ENCODE measurements around the gene AK4. TPM values are rescaled to one million over a fixed set of nuclear protein-coding genes. Genes with fewer than 3 reads are reported as not detected.

AK4 gene
- total and polyA plus RNA-seq, 2 donors = 5.9 to 11.5 TPM

DNA sequence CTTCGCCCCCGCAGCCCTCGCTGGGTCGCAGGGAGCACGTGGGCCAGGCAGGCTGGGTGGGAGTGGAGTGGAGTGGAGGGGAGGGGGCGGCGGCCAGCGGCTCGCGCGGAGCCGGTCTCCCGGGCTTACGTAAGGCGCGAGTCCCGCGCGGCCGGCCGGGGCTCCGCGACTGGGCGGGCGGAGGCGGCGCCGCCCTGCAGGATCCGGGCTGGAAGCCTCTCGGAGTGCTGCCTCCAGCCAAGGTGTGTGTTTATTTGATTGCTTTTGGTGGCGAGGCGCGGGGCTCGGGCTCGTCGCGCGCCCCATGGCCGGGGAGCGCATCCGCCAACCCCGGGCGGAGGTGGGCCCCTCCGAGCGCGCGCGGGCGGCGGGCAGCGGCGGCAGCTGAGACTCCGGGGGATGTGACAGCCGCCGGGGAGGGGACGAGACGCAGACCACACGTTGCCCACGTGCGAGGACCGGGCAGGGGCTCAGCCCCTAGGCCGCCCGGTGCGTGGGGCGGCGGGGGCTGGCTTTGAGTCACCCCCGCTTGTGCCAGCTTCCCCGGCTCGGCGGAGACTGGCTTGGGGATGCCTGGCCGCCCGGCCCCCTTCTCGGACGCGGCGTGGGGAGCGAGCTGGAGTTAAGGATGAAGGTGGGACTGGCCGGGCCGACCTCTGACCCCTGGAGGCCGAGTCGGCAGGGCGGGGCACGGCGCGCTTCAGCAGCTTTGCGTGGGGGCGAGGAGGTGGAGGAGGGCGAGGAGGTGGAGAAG is 402 bp upstream of the AK4 start:
- Histone ChIP-seq H3K4me3 (ENCODE audit: low read length in 2 of 2) (peak overlapping the region; percentile 37 to 52), H3K27ac (ENCODE audit: low read depth in 1 of 2, low read length in 1 of 2) (peak overlapping the region in 1 of 2 donors; percentile 40), H3K4me1 (ENCODE audit: control insufficient read depth in 2 of 2, insufficient read depth in 2 of 2, low read length in 2 of 2) (peaks cover 7 to 11% of the 10 kb centered on the region in 2 donors), H3K36me3 (ENCODE audit: control insufficient read depth in 2 of 2, insufficient read depth in 2 of 2, low read length in 1 of 2) (no peaks in the 10 kb centered on the region), H3K27me3 (ENCODE audit: control insufficient read depth in 2 of 2, insufficient read depth in 1 of 2, low read length in 1 of 2) (peaks cover 35 to 61% of the 10 kb centered on the region in 2 donors), H3K9me3 (ENCODE audit: control insufficient read depth in 2 of 2, insufficient read depth in 1 of 2, low read length in 1 of 2) (no peaks in the 10 kb centered on the region)
- under 1% methylated on average over 88 of the region's 88 CpGs for WGBS
- peak in 3 of 9 donors; percentile 8 to 31 (median 9) for DNase-seq (ENCODE audit: low read depth in 6 of 9, low spot score in 9 of 9)

DNA sequence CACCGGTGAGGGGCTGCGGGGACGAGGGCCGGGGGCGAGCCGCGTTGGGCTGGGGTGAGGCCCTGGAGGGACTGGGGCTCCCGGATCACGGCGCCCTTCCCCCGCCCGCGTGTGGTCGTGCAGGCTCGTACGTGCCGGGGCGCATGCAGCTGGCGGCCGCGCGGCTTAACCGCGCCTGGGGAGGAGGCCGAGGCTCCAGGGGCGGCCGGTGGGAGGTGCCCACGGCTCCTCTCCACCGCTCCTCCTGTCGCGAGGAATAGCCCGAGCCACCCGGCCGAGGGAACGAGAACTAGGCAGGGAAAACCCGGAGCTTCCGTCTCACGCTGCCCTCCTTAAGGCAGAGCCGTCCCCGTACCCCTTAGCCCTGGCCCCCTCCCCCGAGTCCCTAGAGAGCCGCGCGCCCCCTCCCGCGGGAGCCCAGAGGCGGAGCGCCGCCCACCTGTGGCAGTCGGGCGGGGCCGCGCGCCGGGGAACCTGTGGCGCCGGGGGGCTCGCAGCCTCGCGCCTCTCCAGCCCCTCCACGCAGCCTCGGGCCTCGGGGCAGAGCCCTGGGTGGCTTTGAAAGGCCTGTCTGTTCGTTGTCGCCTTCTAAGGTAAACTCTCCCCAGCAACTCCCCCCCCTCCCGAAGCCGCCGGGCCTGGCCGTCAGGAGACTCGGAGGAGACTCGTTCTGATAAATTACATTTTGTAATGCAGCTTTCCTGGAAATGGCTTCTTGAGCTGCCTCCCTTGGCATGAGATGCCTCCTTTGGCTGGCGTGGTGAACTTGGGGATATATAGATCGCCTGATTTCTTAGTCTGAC is 746 bp downstream of the AK4 start:
- Histone ChIP-seq H3K9me3 (ENCODE audit: control insufficient read depth in 2 of 2, insufficient read depth in 1 of 2, low read length in 1 of 2) (no peaks in the 10 kb centered on the region), H3K27me3 (ENCODE audit: control insufficient read depth in 2 of 2, insufficient read depth in 1 of 2, low read length in 1 of 2) (peaks cover 35 to 61% of the 10 kb centered on the region in 2 donors), H3K4me3 (ENCODE audit: low read length in 2 of 2) (peak overlapping the region; percentile 29 to 51), H3K4me1 (ENCODE audit: control insufficient read depth in 2 of 2, insufficient read depth in 2 of 2, low read length in 2 of 2) (peaks cover 7 to 11% of the 10 kb centered on the region in 2 donors), H3K27ac (ENCODE audit: low read depth in 1 of 2, low read length in 1 of 2) (peak overlapping the region in 1 of 2 donors; percentile 33), H3K36me3 (ENCODE audit: control insufficient read depth in 2 of 2, insufficient read depth in 2 of 2, low read length in 1 of 2) (no peaks in the 10 kb centered on the region)
- DNase-seq (ENCODE audit: low read depth in 6 of 9, low spot score in 9 of 9) = peak in 3 of 9 donors; percentile 5 to 45 (median 12)
- WGBS = under 1% methylated on average over 73 of the region's 73 CpGs

DNA sequence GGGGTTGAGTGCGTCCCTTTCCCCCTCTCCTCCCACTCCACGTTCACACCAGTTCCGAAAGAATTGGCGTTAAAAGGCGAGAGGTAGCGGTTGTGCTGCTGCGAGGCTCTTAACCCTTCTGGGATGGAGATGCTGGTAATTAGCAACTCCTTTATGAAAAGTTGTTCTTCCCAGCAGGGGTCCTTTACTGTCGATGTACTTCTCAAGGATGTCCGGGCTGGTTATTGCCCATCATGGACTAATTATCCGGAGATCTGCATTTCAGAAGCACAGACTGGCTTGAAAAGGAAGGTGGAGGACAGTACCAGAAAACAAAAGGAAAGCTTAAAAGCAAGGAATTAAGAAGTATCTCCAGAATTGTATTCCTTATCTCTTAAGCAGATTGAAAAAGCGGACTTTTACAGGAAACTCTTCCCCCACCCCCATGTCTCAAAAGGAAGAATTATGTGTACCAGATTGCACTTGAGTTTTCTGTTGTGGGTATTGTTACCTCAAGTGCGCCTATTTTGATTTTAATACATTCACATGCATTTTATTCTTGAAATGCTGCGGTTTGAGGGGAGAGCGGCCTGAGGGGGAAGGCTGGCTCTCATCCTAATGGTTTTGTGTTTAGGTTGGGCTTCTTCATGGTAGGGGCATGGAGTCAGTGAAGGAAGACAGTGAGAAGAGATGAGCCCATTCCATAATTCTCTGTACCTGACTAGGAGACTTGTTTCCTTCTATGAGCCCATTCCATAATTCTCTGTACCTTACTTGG is 1.5 kb downstream of the AK4 start:
- H3K27me3 ChIP-seq (ENCODE audit: control insufficient read depth in 2 of 2, insufficient read depth in 1 of 2, low read length in 1 of 2) = peaks cover 35 to 61% of the 10 kb centered on the region in 2 donors
- peak in 1 of 9 donors; percentile 5 for DNase-seq (ENCODE audit: low read depth in 6 of 9, low spot score in 9 of 9)
- peak overlapping the region in 1 of 2 donors; percentile 33 for H3K27ac ChIP-seq (ENCODE audit: low read depth in 1 of 2, low read length in 1 of 2)
- H3K4me3 ChIP-seq (ENCODE audit: low read length in 2 of 2) = peak overlapping the region; percentile 3 to 51
- peaks cover 7 to 11% of the 10 kb centered on the region in 2 donors for H3K4me1 ChIP-seq (ENCODE audit: control insufficient read depth in 2 of 2, insufficient read depth in 2 of 2, low read length in 2 of 2)
- H3K36me3 ChIP-seq (ENCODE audit: control insufficient read depth in 2 of 2, insufficient read depth in 2 of 2, low read length in 1 of 2) = no peaks in the 10 kb centered on the region
- WGBS = 14% methylated on average over 14 of the region's 14 CpGs
- H3K9me3 ChIP-seq (ENCODE audit: control insufficient read depth in 2 of 2, insufficient read depth in 1 of 2, low read length in 1 of 2) = no peaks in the 10 kb centered on the region

DNA sequence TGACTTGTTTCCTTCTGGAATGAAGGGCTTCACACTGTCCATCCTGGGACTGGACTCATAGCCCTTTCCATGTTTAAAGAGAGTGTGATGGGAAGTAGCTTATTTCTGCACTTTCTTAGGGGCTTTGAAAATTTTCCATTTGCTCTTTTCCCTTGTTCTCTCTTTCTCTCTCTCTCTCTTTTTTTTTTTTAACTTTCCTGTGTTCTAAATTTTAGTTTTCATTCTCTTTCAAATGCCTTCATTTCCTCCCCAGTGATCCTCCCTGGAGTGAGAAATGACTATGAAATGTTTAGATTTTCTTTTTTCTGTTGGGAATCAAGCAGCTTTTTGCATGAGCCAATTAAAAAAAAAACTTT is 2.1 kb downstream of the AK4 start:
- DNase-seq (ENCODE audit: low read depth in 6 of 9, low spot score in 9 of 9) = no peak
- H3K27ac ChIP-seq (ENCODE audit: low read depth in 1 of 2, low read length in 1 of 2) = no peak overlapping the region
- no peaks in the 10 kb centered on the region for H3K36me3 ChIP-seq (ENCODE audit: control insufficient read depth in 2 of 2, insufficient read depth in 2 of 2, low read length in 1 of 2)
- no peaks in the 10 kb centered on the region for H3K9me3 ChIP-seq (ENCODE audit: control insufficient read depth in 2 of 2, insufficient read depth in 1 of 2, low read length in 1 of 2)
- H3K27me3 ChIP-seq (ENCODE audit: control insufficient read depth in 2 of 2, insufficient read depth in 1 of 2, low read length in 1 of 2) = peaks cover 35 to 58% of the 10 kb centered on the region in 2 donors
- H3K4me1 ChIP-seq (ENCODE audit: control insufficient read depth in 2 of 2, insufficient read depth in 2 of 2, low read length in 2 of 2) = peaks cover 7 to 11% of the 10 kb centered on the region in 2 donors
- no peak overlapping the region for H3K4me3 ChIP-seq (ENCODE audit: low read length in 2 of 2)

DNA sequence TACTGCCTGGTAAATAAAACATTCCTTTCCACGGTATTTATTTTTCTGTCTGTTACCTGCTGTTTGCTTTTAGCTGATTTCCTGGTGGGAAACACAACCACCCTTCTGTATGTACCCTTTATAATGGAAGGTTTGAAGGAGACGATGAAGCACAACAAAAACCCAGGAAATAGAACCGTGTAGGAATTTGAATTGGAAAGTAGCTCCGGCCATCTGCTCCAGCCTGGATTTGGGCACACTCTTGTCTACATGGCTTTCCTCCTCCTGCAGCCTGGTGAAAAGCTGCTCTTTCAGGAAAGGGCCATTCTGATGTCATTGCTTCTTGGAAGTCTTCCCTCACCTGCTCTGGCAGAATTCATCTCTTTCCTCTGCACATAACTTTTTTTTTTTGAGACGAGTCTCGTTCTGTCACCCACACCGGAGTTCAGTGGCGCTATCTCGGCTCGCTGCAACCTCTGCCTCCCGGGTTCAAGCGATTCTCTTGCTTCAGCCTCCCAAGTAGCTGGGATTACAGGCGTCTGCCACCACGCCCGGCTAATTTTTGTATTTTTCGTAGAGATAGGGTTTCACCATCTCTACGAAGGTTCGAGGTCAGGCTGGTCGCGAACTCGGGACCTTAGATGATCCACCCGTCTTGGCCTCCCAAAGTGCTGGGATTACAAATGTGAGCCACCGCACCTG is 2.7 kb downstream of the AK4 start:
- 97% methylated on average over 23 of the region's 23 CpGs for WGBS
- H3K4me3 ChIP-seq (ENCODE audit: low read length in 2 of 2) = no peak overlapping the region
- H3K9me3 ChIP-seq (ENCODE audit: control insufficient read depth in 2 of 2, insufficient read depth in 1 of 2, low read length in 1 of 2) = no peaks in the 10 kb centered on the region
- peaks cover 7 to 11% of the 10 kb centered on the region in 2 donors for H3K4me1 ChIP-seq (ENCODE audit: control insufficient read depth in 2 of 2, insufficient read depth in 2 of 2, low read length in 2 of 2)
- no peak for DNase-seq (ENCODE audit: low read depth in 6 of 9, low spot score in 9 of 9)
- peaks cover 33 to 51% of the 10 kb centered on the region in 2 donors for H3K27me3 ChIP-seq (ENCODE audit: control insufficient read depth in 2 of 2, insufficient read depth in 1 of 2, low read length in 1 of 2)
- no peaks in the 10 kb centered on the region for H3K36me3 ChIP-seq (ENCODE audit: control insufficient read depth in 2 of 2, insufficient read depth in 2 of 2, low read length in 1 of 2)
- no peak overlapping the region for H3K27ac ChIP-seq (ENCODE audit: low read depth in 1 of 2, low read length in 1 of 2)

DNA sequence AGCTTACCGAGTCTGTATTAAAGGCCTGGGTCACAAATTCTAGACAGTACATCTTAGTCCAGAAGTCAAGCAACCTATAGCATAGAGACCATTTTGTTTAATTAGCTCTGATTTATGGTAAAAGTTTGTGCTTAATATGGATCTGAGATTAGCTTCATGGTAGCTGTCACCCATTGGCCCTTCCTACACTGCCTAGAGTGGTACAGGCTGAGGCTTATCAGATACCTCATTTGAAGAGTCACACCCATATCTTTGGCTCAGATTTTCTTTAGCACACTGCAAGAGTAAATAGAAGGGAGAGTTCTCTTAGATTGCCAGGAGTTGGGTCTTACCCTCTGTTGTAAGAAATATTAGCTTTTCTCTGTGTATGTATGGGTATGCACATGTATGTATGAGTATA is 3.6 kb downstream of the AK4 start:
- Histone ChIP-seq H3K4me3 (ENCODE audit: low read length in 2 of 2) (no peak overlapping the region), H3K4me1 (ENCODE audit: control insufficient read depth in 2 of 2, insufficient read depth in 2 of 2, low read length in 2 of 2) (peaks cover 7 to 11% of the 10 kb centered on the region in 2 donors), H3K9me3 (ENCODE audit: control insufficient read depth in 2 of 2, insufficient read depth in 1 of 2, low read length in 1 of 2) (no peaks in the 10 kb centered on the region), H3K27me3 (ENCODE audit: control insufficient read depth in 2 of 2, insufficient read depth in 1 of 2, low read length in 1 of 2) (peaks cover 27 to 42% of the 10 kb centered on the region in 2 donors), H3K36me3 (ENCODE audit: control insufficient read depth in 2 of 2, insufficient read depth in 2 of 2, low read length in 1 of 2) (no peaks in the 10 kb centered on the region), H3K27ac (ENCODE audit: low read depth in 1 of 2, low read length in 1 of 2) (no peak overlapping the region)
- no peak for DNase-seq (ENCODE audit: low read depth in 6 of 9, low spot score in 9 of 9)
- 99% methylated on average over 1 of the region's 1 CpG for WGBS

DNA sequence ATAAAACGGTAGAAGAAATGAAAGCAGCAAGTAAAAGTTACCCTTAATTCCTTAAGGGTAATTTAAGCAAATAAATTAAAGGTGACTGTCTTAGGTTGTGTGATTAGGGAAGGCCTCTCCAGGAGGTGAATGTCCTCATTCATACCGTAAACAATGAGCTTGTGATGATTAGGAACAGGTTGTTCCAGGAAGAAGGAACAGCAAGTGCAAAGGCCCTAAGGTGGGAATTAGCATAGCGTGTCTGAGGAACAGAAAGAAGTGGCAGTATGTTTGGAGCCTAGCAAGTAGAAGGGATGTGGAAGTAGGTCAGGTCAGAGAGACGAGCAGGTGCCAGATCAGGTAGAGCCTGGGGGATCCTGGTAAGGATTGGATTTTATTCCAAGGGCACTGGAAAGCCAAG is 5.6 kb downstream of the AK4 start:
- Histone ChIP-seq H3K27ac (ENCODE audit: low read depth in 1 of 2, low read length in 1 of 2) (no peak overlapping the region), H3K9me3 (ENCODE audit: control insufficient read depth in 2 of 2, insufficient read depth in 1 of 2, low read length in 1 of 2) (no peaks in the 10 kb centered on the region), H3K4me3 (ENCODE audit: low read length in 2 of 2) (no peak overlapping the region), H3K27me3 (ENCODE audit: control insufficient read depth in 2 of 2, insufficient read depth in 1 of 2, low read length in 1 of 2) (peaks cover 12 to 23% of the 10 kb centered on the region in 2 donors), H3K4me1 (ENCODE audit: control insufficient read depth in 2 of 2, insufficient read depth in 2 of 2, low read length in 2 of 2) (peaks cover 0 to 5% of the 10 kb centered on the region in 2 donors), H3K36me3 (ENCODE audit: control insufficient read depth in 2 of 2, insufficient read depth in 2 of 2, low read length in 1 of 2) (no peaks in the 10 kb centered on the region)
- 94% methylated on average over 4 of the region's 4 CpGs for WGBS
- no peak for DNase-seq (ENCODE audit: low read depth in 6 of 9, low spot score in 9 of 9)

DNA sequence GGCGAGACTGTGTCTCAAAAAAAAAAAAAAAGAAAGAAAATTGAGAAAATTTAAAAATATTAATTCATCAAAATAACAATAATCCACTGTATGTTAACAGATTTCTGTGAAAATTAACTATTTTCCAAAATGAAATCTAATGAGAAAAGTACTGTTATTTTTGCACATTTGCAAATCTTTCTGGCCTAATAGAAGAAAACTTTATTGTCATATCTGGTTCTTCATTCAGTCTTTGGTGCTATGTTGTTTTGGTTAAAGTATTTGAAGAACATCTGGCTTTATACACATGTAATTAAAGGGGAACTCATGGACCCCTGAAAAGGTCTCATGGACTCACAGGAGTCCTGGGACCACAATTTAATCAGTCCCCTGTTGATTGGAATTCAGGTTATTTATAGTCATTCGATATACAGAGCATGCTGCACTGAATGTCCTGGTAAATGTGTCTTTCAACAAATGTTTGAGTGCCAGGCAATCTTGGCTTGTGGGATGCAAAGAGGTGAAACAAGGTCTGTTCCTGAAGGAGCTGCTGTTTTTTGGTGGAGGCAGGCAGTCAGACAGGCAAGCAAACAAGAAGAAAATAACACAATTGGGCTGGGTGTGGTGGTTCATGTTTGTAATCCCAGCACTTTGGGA is 9.0 kb downstream of the AK4 start:
- Histone ChIP-seq H3K36me3 (ENCODE audit: control insufficient read depth in 2 of 2, insufficient read depth in 2 of 2, low read length in 1 of 2) (no peaks in the 10 kb centered on the region), H3K9me3 (ENCODE audit: control insufficient read depth in 2 of 2, insufficient read depth in 1 of 2, low read length in 1 of 2) (no peaks in the 10 kb centered on the region), H3K27ac (ENCODE audit: low read depth in 1 of 2, low read length in 1 of 2) (no peak overlapping the region), H3K4me1 (ENCODE audit: control insufficient read depth in 2 of 2, insufficient read depth in 2 of 2, low read length in 2 of 2) (no peaks in the 10 kb centered on the region), H3K4me3 (ENCODE audit: low read length in 2 of 2) (no peak overlapping the region), H3K27me3 (ENCODE audit: control insufficient read depth in 2 of 2, insufficient read depth in 1 of 2, low read length in 1 of 2) (no peaks in the 10 kb centered on the region)
- WGBS = 95% methylated on average over 2 of the region's 2 CpGs
- no peak for DNase-seq (ENCODE audit: low read depth in 6 of 9, low spot score in 9 of 9)
